GM12878 (cell line): ENCODE measurements around the gene FGF13. TPM values are rescaled to one million over a fixed set of nuclear protein-coding genes. Genes with fewer than 3 reads are reported as not detected.

Experiments
- CBX5 ChIP-seq: sonication (generic); IDR thresholded peaks from 2 replicates; pipeline ENCODE4 v1.6.1; 2016; ENCODE audit warnings: low read depth, moderate library complexity, mild to moderate bottlenecking, inconsistent platforms
- CREB1 ChIP-seq: IDR thresholded peaks from 2 replicates; pipeline ENCODE4 v1.6.1; 2012; ENCODE audit warnings: low read depth, mild to moderate bottlenecking, inconsistent platforms
- E2F4 ChIP-seq: IDR thresholded peaks from 2 replicates; pipeline ENCODE4 v1.6.1; 2012; ENCODE audit warnings: low read depth, low read length, improper control_type of control experiment
- HCFC1 ChIP-seq: fragments of 150-350 bp; IDR thresholded peaks from 2 replicates; pipeline ENCODE4 v1.6.1; 2014; ENCODE audit warnings: low read length
- IRF4 ChIP-seq: IDR thresholded peaks from 2 replicates; pipeline ENCODE4 v1.6.1; 2011; ENCODE audit warnings: low read depth, low read length
- NFIC ChIP-seq: IDR thresholded peaks from 2 replicates; pipeline ENCODE4 v1.6.1; 2012; ENCODE audit warnings: low read depth, mild to moderate bottlenecking, inconsistent platforms, low read length, moderate library complexity
- SMAD1 ChIP-seq: fragments of 450-650 bp; IDR thresholded peaks from 2 replicates; pipeline ENCODE4 v1.6.1; 2018; ENCODE audit warnings: mild to moderate bottlenecking, low read depth; ENCODE audit not compliant: partially characterized antibody
- polyA plus RNA-seq, 11 experiments: library from polyadenylated mRNA; depleted of rRNA in 4 of 11; unstranded in 6 of 11; stranded (reverse) in 5 of 11; fragments of >200 nt; fragmentation: Nextera tagmentation in 4 of 11; fragmentation: Illumina TruSeq in 1 of 11; extraction: Ambion mirVana in 4 of 11; extraction: Trizol in 1 of 11; gene quantifications; 1 replicate in 1 of 11; 2 replicates in 10 of 11; pipeline versions ENCODE4 v1.2.1 to v1.2.3, GENCODE V29; 2011 to 2016; ENCODE audit warnings: inconsistent platforms in 2 of 11, missing spikeins in 2 of 11, low read depth in 1 of 11
- total RNA-seq, 4 experiments: library from RNA; depleted of rRNA in 3 of 4; stranded (reverse); fragments of >200 nt in 3 of 4; fragmentation: Illumina TruSeq in 1 of 4; extraction: Trizol in 1 of 4; gene quantifications; 2 replicates each; pipeline versions ENCODE4 v1.2.1 to v1.2.3, GENCODE V29; 2013 to 2021
- TF ChIP-seq, protein P1 (sequence below): IDR thresholded peaks from 2 replicates; pipeline ENCODE4 v1.6.1; 2012; ENCODE audit warnings: improper control_type of control experiment, low read depth, low read length; ENCODE audit not compliant: insufficient replicate concordance

The FGF13 gene
- total and polyA plus RNA-seq, 10 of the 15 experiments (the other 5 are each of a cell fraction or from before 2014, with no cell fraction given), result 0.08 to 0.68 (median 0.28) TPM; not detected in 1

GRCh38 chrX:138664466-138664865, 47.1 kb downstream of the FGF13 start (continued):
- TF ChIP-seq, protein P1, sequence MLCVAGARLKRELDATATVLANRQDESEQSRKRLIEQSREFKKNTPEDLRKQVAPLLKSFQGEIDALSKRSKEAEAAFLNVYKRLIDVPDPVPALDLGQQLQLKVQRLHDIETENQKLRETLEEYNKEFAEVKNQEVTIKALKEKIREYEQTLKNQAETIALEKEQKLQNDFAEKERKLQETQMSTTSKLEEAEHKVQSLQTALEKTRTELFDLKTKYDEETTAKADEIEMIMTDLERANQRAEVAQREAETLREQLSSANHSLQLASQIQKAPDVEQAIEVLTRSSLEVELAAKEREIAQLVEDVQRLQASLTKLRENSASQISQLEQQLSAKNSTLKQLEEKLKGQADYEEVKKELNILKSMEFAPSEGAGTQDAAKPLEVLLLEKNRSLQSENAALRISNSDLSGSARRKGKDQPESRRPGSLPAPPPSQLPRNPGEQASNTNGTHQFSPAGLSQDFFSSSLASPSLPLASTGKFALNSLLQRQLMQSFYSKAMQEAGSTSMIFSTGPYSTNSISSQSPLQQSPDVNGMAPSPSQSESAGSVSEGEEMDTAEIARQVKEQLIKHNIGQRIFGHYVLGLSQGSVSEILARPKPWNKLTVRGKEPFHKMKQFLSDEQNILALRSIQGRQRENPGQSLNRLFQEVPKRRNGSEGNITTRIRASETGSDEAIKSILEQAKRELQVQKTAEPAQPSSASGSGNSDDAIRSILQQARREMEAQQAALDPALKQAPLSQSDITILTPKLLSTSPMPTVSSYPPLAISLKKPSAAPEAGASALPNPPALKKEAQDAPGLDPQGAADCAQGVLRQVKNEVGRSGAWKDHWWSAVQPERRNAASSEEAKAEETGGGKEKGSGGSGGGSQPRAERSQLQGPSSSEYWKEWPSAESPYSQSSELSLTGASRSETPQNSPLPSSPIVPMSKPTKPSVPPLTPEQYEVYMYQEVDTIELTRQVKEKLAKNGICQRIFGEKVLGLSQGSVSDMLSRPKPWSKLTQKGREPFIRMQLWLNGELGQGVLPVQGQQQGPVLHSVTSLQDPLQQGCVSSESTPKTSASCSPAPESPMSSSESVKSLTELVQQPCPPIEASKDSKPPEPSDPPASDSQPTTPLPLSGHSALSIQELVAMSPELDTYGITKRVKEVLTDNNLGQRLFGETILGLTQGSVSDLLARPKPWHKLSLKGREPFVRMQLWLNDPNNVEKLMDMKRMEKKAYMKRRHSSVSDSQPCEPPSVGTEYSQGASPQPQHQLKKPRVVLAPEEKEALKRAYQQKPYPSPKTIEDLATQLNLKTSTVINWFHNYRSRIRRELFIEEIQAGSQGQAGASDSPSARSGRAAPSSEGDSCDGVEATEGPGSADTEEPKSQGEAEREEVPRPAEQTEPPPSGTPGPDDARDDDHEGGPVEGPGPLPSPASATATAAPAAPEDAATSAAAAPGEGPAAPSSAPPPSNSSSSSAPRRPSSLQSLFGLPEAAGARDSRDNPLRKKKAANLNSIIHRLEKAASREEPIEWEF, result no peak
- TF ChIP-seq HCFC1 (no peak), CBX5 (no peak), SMAD1 (no peak), IRF4 (no peak), NFIC (no peak), CREB1 (no peak), E2F4 (no peak)
